ENCODE measurements around the gene HDDC3. TPM values are rescaled to one million over a fixed set of nuclear protein-coding genes. Genes with fewer than 3 reads are reported as not detected.

The HDDC3 gene
- polyA plus RNA-seq, 1 donor (not counting 4 experiments of a cell fraction or from before 2014, with no cell fraction given): 11.8 TPM

DNA sequence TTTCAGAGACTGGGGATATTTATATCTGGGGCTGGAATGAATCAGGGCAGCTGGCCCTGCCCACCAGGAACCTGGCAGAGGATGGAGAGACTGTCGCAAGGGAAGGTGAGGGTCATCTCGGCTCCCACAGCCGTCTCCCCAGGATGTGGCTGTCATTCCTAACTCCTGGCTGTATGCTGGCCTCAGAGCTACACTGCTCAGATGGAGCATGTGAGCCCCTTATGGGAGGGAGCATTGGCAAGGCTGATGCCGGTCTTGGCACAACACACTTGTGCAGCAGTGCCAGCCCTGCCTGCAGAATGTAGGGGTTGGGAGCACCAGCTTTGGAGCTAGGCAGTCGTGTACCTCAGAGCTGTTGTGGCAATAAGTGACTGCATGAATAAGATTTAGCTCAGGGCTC, 27.5 kb upstream of the HDDC3 start:
- TF ChIP-seq, protein P1, sequence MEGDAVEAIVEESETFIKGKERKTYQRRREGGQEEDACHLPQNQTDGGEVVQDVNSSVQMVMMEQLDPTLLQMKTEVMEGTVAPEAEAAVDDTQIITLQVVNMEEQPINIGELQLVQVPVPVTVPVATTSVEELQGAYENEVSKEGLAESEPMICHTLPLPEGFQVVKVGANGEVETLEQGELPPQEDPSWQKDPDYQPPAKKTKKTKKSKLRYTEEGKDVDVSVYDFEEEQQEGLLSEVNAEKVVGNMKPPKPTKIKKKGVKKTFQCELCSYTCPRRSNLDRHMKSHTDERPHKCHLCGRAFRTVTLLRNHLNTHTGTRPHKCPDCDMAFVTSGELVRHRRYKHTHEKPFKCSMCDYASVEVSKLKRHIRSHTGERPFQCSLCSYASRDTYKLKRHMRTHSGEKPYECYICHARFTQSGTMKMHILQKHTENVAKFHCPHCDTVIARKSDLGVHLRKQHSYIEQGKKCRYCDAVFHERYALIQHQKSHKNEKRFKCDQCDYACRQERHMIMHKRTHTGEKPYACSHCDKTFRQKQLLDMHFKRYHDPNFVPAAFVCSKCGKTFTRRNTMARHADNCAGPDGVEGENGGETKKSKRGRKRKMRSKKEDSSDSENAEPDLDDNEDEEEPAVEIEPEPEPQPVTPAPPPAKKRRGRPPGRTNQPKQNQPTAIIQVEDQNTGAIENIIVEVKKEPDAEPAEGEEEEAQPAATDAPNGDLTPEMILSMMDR (optimal IDR thresholded peaks at IDR 0.05 in 1 of 3, IDR thresholded peaks at IDR 0.05 in 1 of 3, conservative IDR thresholded peaks at IDR 0.05 in 1 of 3; ENCODE audit: extremely low read depth in 1 of 3, insufficient read depth in 2 of 3, low read length in 3 of 3): no peak
- dilution Hi-C loops (cut with MboI; ENCODE audit: extremely low pct_ligation_motif_present, low sequenced_read_pairs): no loop called here
- H3K4me3 ChIP-seq (ENCODE audit: control insufficient read depth in 2 of 3, extremely low read depth in 1 of 3, insufficient read depth in 2 of 3, low read depth in 1 of 3, low read length in 3 of 3): no peak overlapping the region
- no peaks in the 10 kb centered on the region for H3K79me2 ChIP-seq (ENCODE audit: control insufficient read depth, insufficient read depth, low read length)
- peaks cover 8 to 11% of the 10 kb centered on the region in 2 experiments for H3K36me3 ChIP-seq (ENCODE audit: control insufficient read depth in 2 of 2, extremely low read depth in 1 of 2, insufficient read depth in 2 of 2, low read length in 2 of 2)
- no peak overlapping the region for H2AFZ ChIP-seq (ENCODE audit: control insufficient read depth, low read length)
- no peaks in the 10 kb centered on the region for H3K27me3 ChIP-seq (ENCODE audit: control insufficient read depth, extremely low read depth, insufficient read depth, low read length)
- H3K9me3 ChIP-seq (ENCODE audit: control insufficient read depth, low read depth, low read length): no peaks in the 10 kb centered on the region
- H3K4me1 ChIP-seq (ENCODE audit: control insufficient read depth, extremely low read depth, insufficient read depth, low read length): peaks cover 16% of the 10 kb centered on the region
- DNase-seq (ENCODE audit: low read depth, low spot score) (no peak), FAIRE-seq (no peak)
- no peak overlapping the region for H3K27ac ChIP-seq (ENCODE audit: control insufficient read depth, insufficient read depth, low read length)
- H3K9ac ChIP-seq (ENCODE audit: control insufficient read depth, extremely low read depth, insufficient read depth, low read length): no peak overlapping the region
- no peak overlapping the region for H3K4me2 ChIP-seq (ENCODE audit: control insufficient read depth, extremely low read depth, insufficient read depth, low read depth, low read length)
- no peaks in the 10 kb centered on the region for H3K9me1 ChIP-seq (ENCODE audit: control insufficient read depth, extremely low read depth, insufficient read depth, low read length)
- H4K20me1 ChIP-seq (ENCODE audit: control insufficient read depth, extremely low read depth, insufficient read depth, low read length): no peaks in the 10 kb centered on the region

DNA sequence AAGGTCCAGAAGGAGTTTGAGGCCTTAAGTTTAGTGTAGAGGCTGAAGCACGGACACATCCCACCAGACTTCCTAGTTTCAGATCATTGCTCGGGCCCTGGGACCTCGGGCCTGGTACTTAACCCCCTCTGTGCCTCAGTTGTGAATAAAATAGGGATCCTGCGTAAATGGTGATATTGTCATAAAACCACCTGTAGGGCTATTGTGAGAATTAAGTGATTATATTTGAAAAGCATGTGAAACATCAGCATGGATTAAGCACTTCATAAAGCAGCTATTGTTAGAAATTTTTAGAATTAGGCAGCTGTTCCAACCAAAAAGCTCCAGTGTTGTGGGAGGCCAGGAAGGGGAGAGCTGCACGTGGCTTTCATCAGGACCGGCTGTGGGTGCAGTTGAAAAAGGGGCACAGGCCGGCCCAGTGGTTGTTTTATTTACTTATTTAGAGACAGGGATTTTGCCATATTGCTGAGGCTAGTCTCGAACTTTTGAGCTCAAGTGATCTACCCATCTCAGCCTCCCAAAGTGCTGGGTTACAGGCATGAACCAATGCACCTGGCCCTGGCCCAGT, 26.8 kb upstream of the HDDC3 start:
- Histone ChIP-seq H3K9me1 (ENCODE audit: control insufficient read depth, extremely low read depth, insufficient read depth, low read length) (no peaks in the 10 kb centered on the region), H3K27ac (ENCODE audit: control insufficient read depth, insufficient read depth, low read length) (no peak overlapping the region), H3K36me3 (ENCODE audit: control insufficient read depth in 2 of 2, extremely low read depth in 1 of 2, insufficient read depth in 2 of 2, low read length in 2 of 2) (peaks cover 9 to 11% of the 10 kb centered on the region in 2 experiments), H4K20me1 (ENCODE audit: control insufficient read depth, extremely low read depth, insufficient read depth, low read length) (no peaks in the 10 kb centered on the region), H3K9ac (ENCODE audit: control insufficient read depth, extremely low read depth, insufficient read depth, low read length) (no peak overlapping the region), H3K4me1 (ENCODE audit: control insufficient read depth, extremely low read depth, insufficient read depth, low read length) (peaks cover 16% of the 10 kb centered on the region), H2AFZ (ENCODE audit: control insufficient read depth, low read length) (no peak overlapping the region), H3K4me3 (ENCODE audit: control insufficient read depth in 2 of 3, extremely low read depth in 1 of 3, insufficient read depth in 2 of 3, low read depth in 1 of 3, low read length in 3 of 3) (no peak overlapping the region), H3K9me3 (ENCODE audit: control insufficient read depth, low read depth, low read length) (no peaks in the 10 kb centered on the region), H3K4me2 (ENCODE audit: control insufficient read depth, extremely low read depth, insufficient read depth, low read depth, low read length) (no peak overlapping the region), H3K27me3 (ENCODE audit: control insufficient read depth, extremely low read depth, insufficient read depth, low read length) (no peaks in the 10 kb centered on the region), H3K79me2 (ENCODE audit: control insufficient read depth, insufficient read depth, low read length) (no peaks in the 10 kb centered on the region)
- dilution Hi-C loops (cut with MboI; ENCODE audit: extremely low pct_ligation_motif_present, low sequenced_read_pairs): no loop called here
- FAIRE-seq (no peak), DNase-seq (ENCODE audit: low read depth, low spot score) (no peak)
- TF ChIP-seq, protein P1 (optimal IDR thresholded peaks at IDR 0.05 in 1 of 3, IDR thresholded peaks at IDR 0.05 in 1 of 3, conservative IDR thresholded peaks at IDR 0.05 in 1 of 3; ENCODE audit: extremely low read depth in 1 of 3, insufficient read depth in 2 of 3, low read length in 3 of 3): no peak
- TF ChIP-seq EZH2 (IDR thresholded peaks at IDR 0.05; ENCODE audit: low read length): no peak
